CD14-positive monocyte (primary cell): Measurements from ENCODE around the gene ZNF488. TPM values are rescaled to one million over a fixed set of nuclear protein-coding genes. Genes with fewer than 3 reads are reported as not detected.

ENCODE experiments used
- DNase-seq, 3 donors: peaks; one replicate each; pipeline ENCODE4 v3.0.0-alpha.2; 2011 to 2022
- H2AFZ ChIP-seq: 2 replicates; pipeline ENCODE4 v1.6.0; 2012; ENCODE audit warnings: mild to moderate bottlenecking, low read depth, low read length, inconsistent platforms; ENCODE audit not compliant: insufficient read depth, poor library complexity, severe bottlenecking
- H3K27ac ChIP-seq, 2 donors: 1 replicate in 1 of 2; 2 replicates in 1 of 2; pipeline ENCODE4 v1.5.1; 2012 to 2013; ENCODE audit warnings: low read length in 2 of 2, control low read depth in 1 of 2, inconsistent platforms in 1 of 2, low read depth in 1 of 2, mild to moderate bottlenecking in 1 of 2
- H3K27me3 ChIP-seq, 2 donors: one replicate each; pipeline versions ENCODE4 v1.6.0 to v1.6.1; 2011 to 2013; ENCODE audit warnings: low read length in 2 of 2; ENCODE audit not compliant: control insufficient read depth in 2 of 2, insufficient read depth in 2 of 2
- H3K36me3 ChIP-seq, 2 donors: replicated peaks in 1 of 2; 1 replicate in 1 of 2; 2 replicates in 1 of 2; pipeline versions ENCODE4 v1.5.1 to v1.6.1; 2012 to 2013; ENCODE audit warnings: low read length in 2 of 2, control low read depth in 1 of 2, inconsistent platforms in 1 of 2, mild to moderate bottlenecking in 1 of 2; ENCODE audit not compliant: insufficient read depth in 2 of 2, control insufficient read depth in 1 of 2
- H3K4me1 ChIP-seq, 2 donors: 1 replicate in 1 of 2; 2 replicates in 1 of 2; pipeline versions ENCODE4 v1.5.1 to v1.6.1; 2012 to 2013; ENCODE audit warnings: low read length in 2 of 2, control low read depth in 1 of 2, inconsistent platforms in 1 of 2, mild to moderate bottlenecking in 1 of 2, moderate library complexity in 1 of 2; ENCODE audit not compliant: insufficient read depth in 2 of 2, control insufficient read depth in 1 of 2
- H3K4me2 ChIP-seq: replicated peaks from 2 replicates; pipeline ENCODE3; 2012; ENCODE audit warnings: low read length, moderate library complexity, mild to moderate bottlenecking; ENCODE audit not compliant: poor library complexity, severe bottlenecking; ENCODE audit errors: extremely low read depth
- H3K4me3 ChIP-seq, 3 experiments: fragments of 200-600 bp in 1 of 3; sonication (generic) in 1 of 3; replicated peaks in 1 of 3; 1 replicate in 2 of 3; 2 replicates in 1 of 3; pipeline ENCODE4 v1.5.1; 2011 to 2013; ENCODE audit warnings: low read length in 3 of 3, mild to moderate bottlenecking in 3 of 3, control low read depth in 2 of 3, low read depth in 2 of 3, inconsistent platforms in 1 of 3, moderate library complexity in 1 of 3
- H3K79me2 ChIP-seq: 2 replicates; pipeline ENCODE4 v1.6.0; 2012; ENCODE audit warnings: mild to moderate bottlenecking, control low read depth, inconsistent platforms, low read length, moderate library complexity; ENCODE audit not compliant: insufficient read depth
- H3K9ac ChIP-seq: 2 replicates; pipeline ENCODE4 v1.6.0; 2017; ENCODE audit warnings: low read length, mild to moderate bottlenecking; ENCODE audit not compliant: insufficient read depth, poor library complexity, severe bottlenecking
- H3K9me3 ChIP-seq, 2 donors: replicated peaks in 1 of 2; 1 replicate in 1 of 2; 2 replicates in 1 of 2; pipeline versions ENCODE4 v1.5.1 to v1.6.1; 2012 to 2013; ENCODE audit warnings: low read length in 2 of 2, control low read depth in 1 of 2; ENCODE audit not compliant: control insufficient read depth in 1 of 2, insufficient read depth in 1 of 2
- H4K20me1 ChIP-seq: 2 replicates; pipeline ENCODE4 v1.6.0; 2012; ENCODE audit warnings: mild to moderate bottlenecking, low read length, control low read depth, moderate library complexity; ENCODE audit not compliant: insufficient read depth
- H3K27ac Mint-ChIP-seq, 7 donors: one replicate each; pipeline ENCODE4 v1.8.0; 2020; ENCODE audit warnings: mild to moderate bottlenecking in 7 of 7, mixed read lengths in 7 of 7, moderate library complexity in 6 of 7, inconsistent platforms in 2 of 7
- H3K27me3 Mint-ChIP-seq, 3 donors: one replicate each; pipeline ENCODE4 v1.8.0; 2021 to 2022; ENCODE audit warnings: low read depth in 3 of 3, mild to moderate bottlenecking in 3 of 3, mixed read lengths in 3 of 3, moderate library complexity in 3 of 3, inconsistent platforms in 1 of 3
- H3K36me3 Mint-ChIP-seq, 2 donors: one replicate each; pipeline ENCODE4 v1.8.0; 2020; ENCODE audit warnings: mixed read lengths in 2 of 2, inconsistent platforms in 1 of 2, mild to moderate bottlenecking in 1 of 2
- H3K4me1 Mint-ChIP-seq: one replicate; pipeline ENCODE4 v1.8.0; 2020; ENCODE audit warnings: mild to moderate bottlenecking, mixed read lengths
- H3K4me3 Mint-ChIP-seq, 2 donors: one replicate each; pipeline ENCODE4 v1.8.0; 2020; ENCODE audit warnings: mild to moderate bottlenecking in 2 of 2, mixed read lengths in 2 of 2, moderate library complexity in 1 of 2
- H3K9me3 Mint-ChIP-seq, 7 donors: one replicate each; pipeline ENCODE4 v1.8.0; 2020 to 2022; ENCODE audit warnings: mixed read lengths in 7 of 7, mild to moderate bottlenecking in 6 of 7, moderate library complexity in 6 of 7, inconsistent platforms in 2 of 7
- CTCF ChIP-seq: fragments of 200-600 bp; IDR thresholded peaks from one replicate; pipeline ENCODE4 v1.8.0; 2022; ENCODE audit warnings: antibody characterized with exemption, mild to moderate bottlenecking
- WGBS: methylation state at CpG from one replicate; pipeline ENCODE4 v1.1.5; 2013; ENCODE audit warnings: missing lambda C conversion rate; ENCODE audit not compliant: insufficient coverage; 5-methylcytosine and 5-hydroxymethylcytosine counted together
- intact Hi-C, 2 donors: fragments of 100-400 bp; cut with micrococcal nuclease; formaldehyde crosslinking; loops; one replicate each; pipeline versions ENCODE4 v1.15.0 to v1.15.1; 2023
- polyA plus RNA-seq, 3 donors: library from polyadenylated mRNA; depleted of rRNA in 1 of 3; unstranded in 2 of 3; stranded (reverse) in 1 of 3; fragments of 300-500 nt in 2 of 3; fragments of >200 nt in 1 of 3; fragmentation: Illumina TruSeq in 2 of 3; gene quantifications; 1 replicate in 2 of 3; 2 replicates in 1 of 3; pipeline ENCODE4 v1.2.3, GENCODE V29; 2012 to 2021

The ZNF488 gene
- polyA plus RNA-seq, 3 donors: not detected

GRCh38 chr10:47376522-47377220, 7.4 kb downstream of the ZNF488 start:
- no peak for TF ChIP-seq CTCF
- Histone ChIP-seq H3K4me2 (no peak overlapping the region), H3K4me3 (no peak overlapping the region), H3K27ac (no peak overlapping the region), H3K79me2 (no peaks in the 10 kb centered on the region), H3K9me3 (no peaks in the 10 kb centered on the region), H2AFZ (no peak overlapping the region), H3K4me1 (no peaks in the 10 kb centered on the region), H3K9ac (no peak overlapping the region), H3K36me3 (no peaks in the 10 kb centered on the region), H4K20me1 (no peaks in the 10 kb centered on the region), H3K27me3 (peaks cover 6 to 14% of the 10 kb centered on the region in 2 donors)
- no peaks in the 10 kb centered on the region for H3K36me3 Mint-ChIP-seq
- H3K27me3 Mint-ChIP-seq: peaks cover 26 to 39% (median 31%) of the 10 kb centered on the region in 3 donors
- no peak overlapping the region for H3K4me3 Mint-ChIP-seq
- no peak for DNase-seq
- intact Hi-C loops: no loop called here
- no peak overlapping the region for H3K27ac Mint-ChIP-seq
- H3K9me3 Mint-ChIP-seq: no peaks in the 10 kb centered on the region
- H3K4me1 Mint-ChIP-seq: peaks cover 6% of the 10 kb centered on the region
- WGBS: 86% methylated on average over 7 of the region's 10 CpGs

GRCh38 chr10:47374611-47375536, 9.2 kb downstream of the ZNF488 start:
- Histone ChIP-seq H3K27me3 (peaks cover 6 to 14% of the 10 kb centered on the region in 2 donors), H3K27ac (no peak overlapping the region), H3K9me3 (no peaks in the 10 kb centered on the region), H2AFZ (no peak overlapping the region), H3K79me2 (no peaks in the 10 kb centered on the region), H3K4me1 (no peaks in the 10 kb centered on the region), H4K20me1 (no peaks in the 10 kb centered on the region), H3K9ac (no peak overlapping the region), H3K36me3 (no peaks in the 10 kb centered on the region), H3K4me3 (no peak overlapping the region), H3K4me2 (no peak overlapping the region)
- intact Hi-C loops: no loop called here
- Mint-ChIP-seq H3K36me3 (no peaks in the 10 kb centered on the region), H3K4me3 (no peak overlapping the region), H3K9me3 (no peaks in the 10 kb centered on the region), H3K27me3 (peaks cover 20 to 26% (median 21%) of the 10 kb centered on the region in 3 donors), H3K4me1 (peaks cover 6% of the 10 kb centered on the region), H3K27ac (no peak overlapping the region)
- no peak for DNase-seq
- 89% methylated on average over 5 of the region's 12 CpGs for WGBS
- TF ChIP-seq CTCF: no peak
